CD4-positive, alpha-beta T cell treated with Interleukin-15 for 1 hour (primary cell): ENCODE results near the gene UMODL1.

Experiments
- DNase-seq: peaks from one replicate; pipeline ENCODE4 v3.0.0-alpha.2; 2020

Gene UMODL1

DNA sequence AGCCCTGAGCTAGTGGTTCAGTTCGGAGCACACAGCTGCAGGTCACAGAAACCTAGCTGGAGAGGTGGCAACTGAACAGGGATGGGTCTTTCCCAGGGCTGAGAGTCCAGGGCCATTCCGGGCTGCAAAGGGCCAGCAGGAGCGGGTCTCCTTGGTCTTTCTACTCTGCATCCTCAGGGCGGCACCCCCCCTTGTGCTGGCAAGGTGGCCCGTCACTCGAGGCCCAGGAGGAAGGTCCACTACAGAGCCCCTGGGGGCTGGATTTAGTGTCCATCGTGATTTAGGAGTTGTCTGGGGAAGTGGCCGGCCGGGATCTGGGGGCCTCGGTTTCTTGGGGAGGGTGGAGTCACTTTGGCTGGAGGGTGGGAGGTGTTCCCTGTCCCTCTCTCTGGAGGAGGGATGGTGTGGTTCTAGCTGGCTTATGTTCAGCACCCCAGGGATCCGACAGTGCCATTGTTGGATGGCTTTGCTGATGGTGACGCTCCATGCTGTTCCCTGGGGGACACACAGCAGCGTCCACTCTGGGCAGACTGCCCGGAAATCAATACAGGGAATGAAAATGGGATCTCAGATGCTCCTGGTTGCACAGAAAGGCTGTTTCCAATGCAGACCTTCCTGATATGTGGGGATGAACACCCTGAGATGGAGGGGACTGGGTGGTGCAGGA lies 64.4 kb downstream of the UMODL1 start:
- DNase-seq, result no peak

DNA sequence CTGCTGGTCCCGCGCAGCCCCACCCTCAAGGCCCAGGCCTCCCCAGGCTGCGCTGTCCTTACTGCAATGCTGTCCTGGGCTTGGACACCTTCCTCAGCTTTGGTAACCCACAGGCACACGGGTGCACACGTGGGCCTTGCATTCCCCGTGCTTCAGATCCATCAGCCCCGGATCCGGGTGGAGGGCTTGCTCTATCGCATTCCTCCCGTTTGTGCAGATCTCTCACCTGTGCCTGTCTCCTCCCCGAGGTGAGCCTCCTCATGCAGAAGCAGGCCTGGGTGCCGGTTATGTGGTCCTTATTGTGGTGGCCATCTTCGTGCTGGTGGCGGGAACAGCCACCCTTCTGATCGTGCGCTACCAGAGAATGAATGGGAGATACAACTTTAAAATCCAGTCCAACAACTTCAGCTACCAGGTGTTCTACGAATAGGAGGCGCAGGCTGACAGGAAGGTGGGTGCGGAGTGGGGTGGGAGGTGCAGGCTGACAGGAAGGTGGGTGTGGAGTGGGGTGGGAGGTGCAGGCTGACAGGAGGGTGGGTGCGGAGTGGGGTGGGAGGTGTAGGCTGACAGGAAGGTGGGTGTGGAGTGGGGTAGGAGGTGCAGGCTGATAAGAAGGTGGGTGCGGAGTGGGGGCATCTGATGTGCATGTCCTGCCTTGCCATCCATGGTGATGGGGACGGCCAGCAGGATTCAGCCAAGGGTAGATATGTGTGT lies 66.2 kb downstream of the UMODL1 start:
- no peak for DNase-seq

DNA sequence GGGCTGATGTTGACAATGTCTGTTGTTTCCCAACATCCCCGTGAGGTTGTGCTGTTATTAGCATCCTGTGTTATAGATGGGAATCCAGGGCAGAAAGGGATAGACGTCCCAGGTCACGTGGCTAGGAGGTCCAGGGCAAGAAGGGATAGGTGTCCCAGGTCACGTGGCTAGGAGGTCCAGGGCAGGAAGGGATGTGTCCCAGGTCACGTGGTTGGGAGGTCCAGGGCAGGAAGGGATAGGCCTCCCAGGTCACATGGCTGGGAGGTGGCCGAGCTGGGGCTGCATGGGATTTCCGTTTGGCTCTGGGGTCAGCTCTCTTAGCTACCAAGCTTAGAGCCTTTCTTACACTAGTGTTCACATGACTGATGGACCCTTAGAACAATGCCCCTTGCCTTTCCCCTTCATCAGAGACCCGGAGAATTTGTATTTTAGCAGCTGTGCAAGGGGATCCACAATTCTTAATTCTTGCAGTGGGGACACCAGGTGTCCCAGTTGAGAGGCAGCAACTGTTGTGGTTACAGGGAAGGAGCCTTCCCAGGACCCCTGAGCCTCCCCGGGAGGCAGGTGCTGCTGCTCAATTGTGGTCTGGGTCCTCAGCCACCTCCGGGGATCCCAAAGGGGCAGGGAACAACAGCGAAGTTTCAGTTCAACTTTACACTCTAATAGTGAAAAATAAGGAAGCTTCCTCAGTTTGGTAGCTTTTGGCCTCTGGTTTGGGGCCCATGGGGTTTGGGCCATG lies 69.2 kb downstream of the UMODL1 start:
- no peak for DNase-seq

DNA sequence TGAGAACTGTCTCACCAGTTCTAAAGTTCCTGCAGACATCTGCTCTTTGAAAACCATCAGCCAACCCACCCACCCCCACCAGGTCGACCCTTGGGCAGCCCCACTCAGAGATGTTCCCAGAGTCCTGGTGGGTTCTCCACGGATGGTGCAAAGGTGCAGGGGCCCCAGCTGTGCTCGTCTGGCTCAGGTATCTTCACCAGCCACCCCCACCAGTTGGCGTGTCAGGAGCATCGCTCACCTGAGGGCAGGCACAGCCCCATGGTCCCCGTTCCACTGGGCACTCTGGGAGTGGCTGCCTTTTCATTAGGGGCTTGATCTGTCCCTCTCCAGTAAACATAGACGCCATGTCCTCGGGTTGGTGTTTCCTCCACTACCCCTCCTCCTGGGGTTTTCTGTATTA lies 70.5 kb downstream of the UMODL1 start:
- no peak for DNase-seq

DNA sequence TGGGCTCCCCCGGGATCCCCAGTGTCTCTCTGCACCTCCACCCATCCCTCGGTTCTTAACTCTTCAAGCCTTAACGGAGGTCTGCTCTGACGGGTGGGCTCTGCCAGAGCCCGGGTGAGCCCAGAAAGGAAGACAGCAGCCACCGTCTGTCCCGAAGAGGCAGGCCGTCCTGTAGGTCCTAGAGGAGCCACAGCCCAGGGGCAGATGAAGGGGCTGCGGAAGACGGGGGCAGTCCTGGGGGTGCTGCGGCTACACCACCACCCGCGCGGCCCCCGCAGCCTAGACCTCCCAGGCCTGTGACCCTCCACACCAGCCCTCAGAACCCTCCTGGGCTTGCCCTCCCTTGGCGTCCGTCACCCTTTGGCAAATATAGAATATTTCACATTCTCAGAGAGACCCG lies 71.0 kb downstream of the UMODL1 start:
- DNase-seq, result no peak

DNA sequence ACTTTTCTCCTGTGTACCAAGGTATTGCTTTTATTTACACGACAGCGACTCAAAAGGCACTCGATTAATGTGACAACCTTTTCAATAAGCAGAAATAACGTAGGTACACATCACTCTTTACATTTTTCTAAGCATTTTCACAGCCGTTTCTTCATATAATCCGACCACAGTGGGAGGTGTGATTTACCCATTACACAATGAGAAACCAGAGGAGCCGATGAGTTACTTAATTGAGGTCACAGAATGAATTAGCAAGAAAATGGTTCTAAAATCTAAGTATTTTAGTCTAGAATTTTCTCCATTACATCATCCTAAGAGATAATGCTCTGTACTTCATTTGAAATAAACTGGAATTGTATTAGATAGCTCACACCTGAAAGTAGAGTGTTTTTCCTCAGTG lies 71.5 kb downstream of the UMODL1 start:
- no peak for DNase-seq

DNA sequence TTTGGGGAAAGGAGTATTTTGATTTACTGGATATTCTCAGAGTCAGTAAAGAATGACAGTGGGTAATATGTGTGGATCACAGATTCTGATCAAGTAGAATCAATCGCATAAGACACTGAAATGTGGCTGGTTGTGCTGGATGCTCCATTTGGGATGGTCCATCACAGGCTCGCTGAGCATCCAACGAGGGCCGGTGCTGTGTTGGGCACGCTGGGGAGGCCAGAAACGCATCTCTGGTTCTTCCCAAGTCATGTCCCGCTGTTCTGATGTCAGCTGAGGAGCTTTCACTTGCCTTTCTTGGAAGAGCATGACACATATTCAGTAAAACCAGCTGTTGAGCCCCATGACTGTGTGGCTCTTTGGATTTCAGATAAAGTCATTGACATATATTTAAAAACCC lies 72.0 kb downstream of the UMODL1 start:
- no peak for DNase-seq

DNA sequence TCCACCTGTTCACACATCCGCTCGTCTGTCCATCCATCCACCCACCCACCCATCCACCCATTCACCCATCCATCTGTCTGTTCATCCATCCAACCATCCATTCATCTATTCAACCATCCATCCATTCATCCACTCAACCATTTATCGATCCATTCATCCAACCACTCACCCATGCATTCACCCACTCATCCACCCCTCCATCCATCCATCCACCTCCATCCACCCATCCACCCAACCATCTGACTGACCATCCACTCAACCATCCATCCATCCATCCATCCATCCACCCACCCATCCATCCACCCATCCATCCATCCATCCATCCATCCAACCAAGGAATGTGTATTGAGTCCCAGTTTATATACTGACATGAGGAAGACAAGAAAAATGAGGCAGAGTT lies 73.1 kb downstream of the UMODL1 start:
- no peak for DNase-seq

DNA sequence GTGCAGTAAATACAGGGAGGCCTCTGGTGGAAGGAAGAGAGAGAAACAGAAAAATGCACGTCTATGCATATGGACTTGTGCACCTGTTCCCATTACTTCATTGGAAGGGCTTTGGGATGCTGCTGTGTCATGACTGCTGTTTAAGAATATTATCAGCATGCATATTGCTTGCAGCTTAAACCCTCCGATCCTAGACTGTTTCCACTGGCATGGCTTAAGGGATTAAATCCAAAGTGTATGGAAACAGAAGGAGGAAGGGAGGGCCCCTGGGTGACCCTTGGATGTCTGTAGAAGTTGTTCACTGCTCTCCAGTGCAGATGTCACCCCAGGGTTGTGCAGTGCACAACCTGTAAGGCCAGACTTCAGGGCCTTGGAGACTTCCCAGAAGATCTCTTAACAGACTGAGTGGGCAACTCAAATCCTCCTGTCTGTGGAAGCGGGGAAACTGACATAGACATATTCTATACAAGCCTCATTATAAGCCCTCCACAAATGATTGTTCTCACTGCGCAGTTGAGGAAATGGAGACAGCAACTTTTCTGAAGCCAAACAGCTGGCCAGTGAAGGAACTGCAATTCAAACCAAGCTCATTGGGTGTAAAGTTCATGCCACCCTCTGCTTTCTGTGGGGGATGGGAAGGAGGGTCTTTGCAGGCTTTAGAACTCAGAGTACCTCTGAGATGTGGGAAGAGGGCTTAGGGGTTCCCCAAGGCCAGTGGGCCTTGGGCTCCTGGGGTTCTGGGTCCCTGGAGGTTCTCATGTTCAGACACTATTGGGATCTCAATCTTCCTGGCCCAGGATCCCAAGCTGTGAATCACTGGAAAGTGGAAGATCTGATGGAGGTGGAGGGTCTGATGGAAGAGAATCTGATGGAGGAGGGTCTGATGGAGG lies 73.8 kb downstream of the UMODL1 start:
- DNase-seq, result no peak

DNA sequence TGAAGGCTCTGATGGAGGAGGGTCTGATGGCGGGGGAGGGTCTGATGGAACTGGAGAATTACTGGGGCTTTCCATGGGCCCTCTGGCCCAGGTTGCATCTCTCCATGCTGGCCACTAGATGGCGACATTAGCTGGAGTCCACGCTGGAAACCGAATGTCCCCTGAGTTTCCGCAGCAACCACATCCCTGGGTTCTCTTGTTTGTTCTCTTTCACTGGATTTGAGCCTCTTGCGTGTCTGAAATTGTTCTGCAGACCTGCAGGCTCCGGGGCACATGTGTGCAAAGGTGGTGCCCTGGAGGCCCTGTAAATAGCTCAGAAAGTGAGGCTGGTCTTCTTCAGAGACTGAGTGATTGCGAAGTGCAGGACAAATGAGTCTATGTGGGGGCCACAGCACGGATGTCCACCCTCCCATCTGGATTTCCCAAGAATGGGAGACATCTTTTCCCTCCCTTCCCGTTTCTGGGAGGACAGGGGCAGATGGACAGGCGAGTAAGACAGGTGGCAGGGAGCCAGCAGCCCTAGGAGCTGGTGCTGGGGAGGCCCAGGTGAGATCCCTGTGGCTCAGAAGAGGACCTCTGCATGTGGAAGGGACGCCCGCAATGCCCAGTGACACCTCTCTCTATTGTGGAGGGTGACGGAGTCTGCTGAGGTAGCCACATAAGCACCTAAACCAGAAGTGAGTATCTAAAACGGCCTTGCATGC lies 74.6 kb downstream of the UMODL1 start:
- DNase-seq, result peak; percentile 65

DNA sequence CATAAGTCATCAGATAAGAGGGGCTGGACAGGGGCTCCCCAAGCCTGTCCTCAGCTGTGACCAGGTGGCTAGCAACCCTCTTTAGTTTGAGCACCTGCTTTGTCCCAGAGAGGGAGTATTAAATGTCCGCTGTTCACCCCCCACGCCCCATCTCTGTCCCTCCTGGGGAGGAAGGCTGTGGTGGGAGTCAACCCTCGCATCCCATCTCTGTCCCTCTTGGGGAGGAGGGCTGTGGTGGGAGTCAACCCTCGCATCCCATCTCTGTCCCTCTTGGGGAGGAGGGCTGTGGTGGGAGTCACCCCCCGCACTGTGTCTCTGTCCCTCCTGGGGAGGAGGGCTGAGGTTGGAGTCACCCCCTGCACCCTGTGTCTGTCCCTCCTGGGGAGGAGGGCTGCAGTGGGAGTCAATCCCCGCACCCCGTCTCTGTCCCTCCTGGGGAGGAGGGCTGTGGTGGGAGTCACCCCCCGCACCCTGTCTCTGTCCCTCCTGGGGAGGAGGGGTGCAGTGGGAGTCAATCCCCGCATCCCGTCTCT lies 75.2 kb downstream of the UMODL1 start:
- no peak for DNase-seq

DNA sequence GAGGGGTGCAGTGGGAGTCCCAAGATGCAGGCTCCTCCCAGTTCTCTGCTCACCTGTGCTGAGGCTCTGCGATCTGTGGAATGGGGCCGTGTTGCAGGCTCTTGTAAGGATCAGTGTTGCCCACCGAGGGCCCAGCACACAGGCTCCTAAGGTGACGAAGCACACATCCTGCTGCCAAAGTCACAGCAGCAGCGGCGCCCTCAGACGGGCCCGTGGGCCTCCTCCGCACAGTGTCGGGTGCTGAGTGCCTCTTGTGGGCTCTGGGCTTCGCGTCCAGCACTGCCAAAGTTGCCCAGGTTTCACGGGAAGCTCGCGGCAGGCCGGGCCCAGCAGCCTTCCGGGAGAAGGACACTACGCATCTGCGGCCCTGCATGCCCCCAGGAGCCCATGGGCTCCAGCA lies 75.7 kb downstream of the UMODL1 start:
- no peak for DNase-seq

DNA sequence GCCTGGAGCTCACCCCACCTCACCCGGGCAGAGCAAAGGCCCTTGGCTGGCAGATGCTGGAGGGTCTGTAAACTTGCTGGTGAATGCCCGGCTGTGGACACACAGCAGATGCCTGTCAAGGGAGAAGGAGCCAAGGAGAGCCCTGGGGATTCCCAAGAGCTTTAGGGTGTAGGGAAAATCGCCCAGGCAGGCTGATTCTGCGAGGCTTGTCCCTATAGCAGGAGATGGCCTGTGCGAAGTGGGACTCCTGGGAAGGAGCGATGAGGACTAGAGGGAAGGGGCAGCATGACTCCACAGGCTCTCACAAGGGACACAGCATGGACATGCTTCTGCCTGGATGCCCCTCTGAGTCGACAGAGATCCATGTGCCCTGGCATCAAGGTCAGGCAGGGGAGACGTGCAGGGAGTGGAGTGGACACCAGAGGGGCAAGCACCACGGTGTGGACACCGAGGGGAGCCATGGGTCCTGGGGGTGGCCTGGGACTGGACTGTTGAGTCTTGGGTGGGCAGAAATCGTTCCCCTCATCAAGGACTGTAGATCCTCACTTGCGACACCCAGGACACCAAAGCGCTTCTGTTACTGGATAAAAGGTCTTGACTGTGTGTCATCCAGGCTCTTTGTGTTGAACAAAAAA lies 76.4 kb downstream of the UMODL1 start:
- DNase-seq, result no peak

DNA sequence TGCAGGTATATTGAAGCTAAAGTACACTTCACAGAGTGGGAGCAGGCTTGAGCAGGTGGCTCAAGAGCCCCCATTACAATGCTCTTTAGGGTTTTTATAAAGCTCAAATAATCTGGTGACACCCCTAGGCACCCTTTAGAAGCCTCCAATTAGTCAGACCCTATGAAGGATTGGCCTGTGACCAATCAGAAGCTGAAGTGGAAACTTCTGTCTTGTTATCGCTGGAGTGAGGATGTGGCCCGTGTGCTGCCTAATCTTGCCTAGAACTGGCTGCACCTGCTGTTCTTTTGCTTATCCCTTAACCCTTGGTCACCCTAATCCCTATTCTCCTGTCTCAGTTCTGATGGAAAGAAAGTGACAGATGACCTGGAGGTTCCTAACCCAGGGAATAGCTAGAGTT lies 77.0 kb downstream of the UMODL1 start:
- no peak for DNase-seq

DNA sequence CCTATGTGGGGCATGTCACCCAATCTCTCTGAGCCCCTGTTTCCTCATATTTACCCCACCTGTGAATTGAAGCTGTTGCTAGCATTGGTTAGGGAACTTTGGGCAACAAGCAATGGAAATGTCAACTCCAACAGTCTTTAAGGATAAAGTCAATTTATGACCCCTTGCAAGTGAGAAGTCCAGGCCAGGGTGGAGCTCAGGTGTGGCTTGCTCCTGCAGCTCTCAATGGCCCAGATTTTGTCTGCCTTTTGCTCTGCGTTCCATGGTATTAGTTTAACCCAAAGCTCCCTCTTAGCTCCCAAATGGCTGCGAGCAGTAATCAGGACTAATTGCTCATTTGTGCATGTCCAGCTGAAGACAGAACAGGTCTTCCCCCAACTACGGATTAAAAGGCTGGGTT lies 77.5 kb downstream of the UMODL1 start:
- no peak for DNase-seq

DNA sequence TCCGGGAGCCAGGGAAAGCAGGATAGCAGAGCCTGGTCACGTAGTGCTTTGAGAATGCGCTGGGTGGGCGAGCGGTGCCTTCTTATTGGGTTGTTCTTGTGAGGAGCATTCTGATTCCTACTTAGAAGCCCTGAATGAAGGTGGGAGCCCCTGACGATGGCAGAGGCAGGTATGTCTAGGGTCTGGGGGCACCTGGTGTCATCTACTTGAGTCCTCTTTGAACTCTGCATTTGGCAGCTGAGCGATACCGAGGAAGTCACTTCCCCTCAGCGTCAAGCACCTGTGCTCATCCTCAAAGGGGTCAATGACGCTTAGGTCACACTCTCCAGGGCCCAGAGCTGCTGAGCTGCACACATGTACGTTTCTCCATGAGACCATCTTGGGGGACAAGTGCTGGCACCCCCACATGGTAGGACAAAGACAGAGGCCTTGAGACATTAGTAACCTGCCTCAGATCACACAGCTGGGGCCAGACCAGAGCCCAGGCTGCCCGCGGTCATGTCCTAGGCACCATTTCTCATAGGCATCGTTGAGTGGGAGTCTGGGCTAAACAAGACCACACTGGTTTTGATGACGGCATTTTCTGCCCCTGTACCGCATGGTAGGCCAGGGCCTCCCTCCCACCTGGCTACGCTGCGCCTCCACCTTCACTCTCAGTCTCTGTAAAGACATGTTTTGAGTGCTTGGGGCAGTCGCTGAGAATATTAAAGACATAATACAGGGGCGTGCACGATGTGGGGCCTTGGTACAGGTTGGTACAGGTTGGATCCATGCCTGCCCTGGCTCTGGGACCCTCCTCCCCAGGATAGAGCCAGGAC lies 78.7 kb downstream of the UMODL1 start:
- no peak for DNase-seq

DNA sequence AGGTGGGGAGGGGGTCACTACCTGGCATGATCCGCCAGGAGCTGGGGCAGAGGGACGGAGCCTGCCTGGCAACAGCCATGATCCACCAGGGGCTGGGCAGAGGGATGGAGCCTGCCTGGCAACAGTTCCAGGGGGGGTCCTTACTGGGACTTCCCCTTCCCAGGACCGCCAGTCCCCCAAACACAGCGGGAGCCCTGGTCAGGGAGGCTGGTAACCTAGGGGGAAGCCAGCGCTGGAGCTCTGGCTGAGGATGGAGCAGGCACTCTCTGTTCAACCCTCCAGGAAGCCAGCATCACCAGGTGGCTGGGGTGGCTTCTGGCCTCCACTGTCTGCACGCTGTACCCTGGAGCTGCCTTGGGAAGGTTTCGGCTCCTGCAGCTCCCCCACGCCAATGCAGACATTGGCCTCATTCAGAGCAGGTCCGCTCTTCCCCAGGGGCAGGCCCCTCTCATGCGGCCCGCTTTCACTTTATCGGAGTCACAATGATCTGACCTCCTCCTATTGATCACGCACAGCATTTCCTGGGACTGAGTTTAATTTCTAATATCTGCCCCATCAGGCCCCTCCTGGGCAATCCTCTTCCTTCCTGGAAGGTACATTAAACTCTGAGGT lies 79.5 kb downstream of the UMODL1 start:
- no peak for DNase-seq

DNA sequence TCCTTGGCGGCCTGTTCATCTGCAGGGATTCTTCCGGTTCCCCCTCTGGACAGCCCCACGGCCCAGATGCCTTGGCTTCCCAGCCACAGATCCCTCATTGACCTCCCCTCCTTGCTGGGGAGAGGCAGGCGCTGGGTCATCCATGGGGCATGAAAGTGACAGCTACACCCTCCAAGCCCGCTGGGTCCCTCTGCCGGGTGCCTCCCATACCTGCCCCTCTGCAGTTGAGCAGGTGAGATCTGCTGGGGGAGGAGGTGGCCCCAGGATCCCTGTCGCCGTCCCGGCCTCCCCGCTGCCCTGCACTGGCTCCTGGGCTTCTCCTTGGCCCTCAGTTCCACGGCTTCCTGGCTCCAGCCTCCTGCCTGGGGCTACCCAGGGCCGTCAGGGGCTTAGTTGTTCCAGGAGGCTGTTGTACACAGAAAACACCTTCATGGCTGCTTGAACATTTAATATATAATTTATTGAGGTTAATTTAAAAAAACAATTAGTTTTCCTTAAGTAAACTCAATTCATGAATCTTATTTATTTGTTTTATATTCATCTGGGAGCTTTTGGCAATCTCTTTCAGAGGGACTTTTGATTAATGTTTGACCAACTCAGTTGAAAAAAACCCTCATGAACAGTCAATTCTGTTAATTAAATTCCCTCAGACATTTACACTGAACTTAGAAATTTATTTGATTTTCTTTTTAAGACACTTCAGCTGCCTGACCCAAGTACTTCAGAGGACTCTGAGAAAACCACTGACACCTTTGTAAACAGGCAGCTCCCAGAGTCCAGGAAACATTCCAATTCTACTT lies 80.2 kb downstream of the UMODL1 start:
- no peak for DNase-seq

DNA sequence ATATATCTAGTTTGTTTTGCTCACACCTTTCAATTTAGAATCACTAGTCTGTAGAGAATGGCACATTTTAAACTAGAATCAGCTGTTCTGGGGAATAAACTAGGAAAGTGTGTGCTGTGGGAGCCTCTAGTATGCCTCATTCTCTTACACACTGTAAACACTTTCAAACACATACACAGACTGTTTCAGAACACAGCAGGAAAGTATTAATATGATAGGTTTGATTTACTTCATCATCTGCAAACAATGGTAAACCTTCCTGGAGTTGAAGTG lies 80.8 kb downstream of the UMODL1 start:
- no peak for DNase-seq
